ENCODE measurements around the gene PPP1R2C.

The PPP1R2C gene
- long read RNA-seq, donor 1, result 0 reads
- long read RNA-seq, donor 2, result 0 reads
- long read RNA-seq, donor 3, result 0 reads
- long read RNA-seq, donor 4, result 0 reads
- long read RNA-seq, donor 5, result 0 reads
- long read RNA-seq, donor 6, result 0 reads
- long read RNA-seq, donor 7, result 0 reads
- long read RNA-seq, donor 8, result 0 reads

GRCh38 chrX:42778096-42778495, at the start of gene PPP1R2C:
TSS of gene PPP1R2C (minus strand) at chrX:42778163. CDS start at chrX:42778079, 84 bp downstream.
- DNase-seq, result no peak

GRCh38 chrX:42825201-42825600, 47.2 kb upstream of the PPP1R2C start:
- DNase-seq, result no peak

GRCh38 chrX:42824541-42824940, 46.6 kb upstream of the PPP1R2C start:
- no peak for DNase-seq

- no peak for DNase-seq
Observed at GRCh38 chrX:42823443-42823842, 45.5 kb upstream of the PPP1R2C start.

- DNase-seq, result no peak
Observed at GRCh38 chrX:42821803-42822443, 44.0 kb upstream of the PPP1R2C start.

DNA sequence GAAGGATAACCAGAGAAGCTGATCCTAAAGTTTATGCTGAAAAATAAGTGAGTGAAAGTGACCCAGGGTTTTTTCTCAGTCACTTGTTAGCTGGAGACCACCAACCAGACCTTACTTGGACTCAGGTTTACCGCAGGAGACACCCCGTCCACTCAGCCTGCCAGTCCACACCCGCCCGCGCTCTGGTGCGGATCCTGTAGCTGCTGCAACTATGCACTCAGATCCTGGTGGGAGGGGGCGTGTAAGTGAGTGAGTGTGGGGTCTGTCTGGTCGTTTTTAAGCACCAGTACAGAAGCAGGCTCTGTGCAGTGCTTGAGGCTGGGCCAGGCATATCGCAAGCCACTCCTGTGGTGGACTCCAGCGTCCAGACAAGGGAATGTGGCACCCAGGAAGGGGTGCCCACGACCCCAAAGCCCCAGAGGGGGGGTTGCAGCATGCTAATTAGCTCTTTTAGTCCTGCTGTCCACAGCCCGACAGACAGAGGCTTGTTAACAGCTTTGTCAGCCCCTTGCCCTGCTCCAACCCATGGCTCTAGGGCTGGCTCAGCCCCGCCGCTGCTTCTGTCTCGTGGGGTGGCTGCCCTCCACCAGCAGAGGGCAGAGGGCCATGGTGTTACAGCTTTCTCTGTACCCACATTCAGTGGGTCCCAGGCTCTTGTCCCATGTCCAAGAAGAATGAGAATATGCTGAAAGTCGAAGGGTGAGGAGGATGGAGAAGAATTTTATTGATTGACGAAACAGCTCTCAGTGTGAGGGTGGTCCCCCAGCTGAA, 40.4 kb upstream of the PPP1R2C start:
- DNase-seq, result no peak

DNA sequence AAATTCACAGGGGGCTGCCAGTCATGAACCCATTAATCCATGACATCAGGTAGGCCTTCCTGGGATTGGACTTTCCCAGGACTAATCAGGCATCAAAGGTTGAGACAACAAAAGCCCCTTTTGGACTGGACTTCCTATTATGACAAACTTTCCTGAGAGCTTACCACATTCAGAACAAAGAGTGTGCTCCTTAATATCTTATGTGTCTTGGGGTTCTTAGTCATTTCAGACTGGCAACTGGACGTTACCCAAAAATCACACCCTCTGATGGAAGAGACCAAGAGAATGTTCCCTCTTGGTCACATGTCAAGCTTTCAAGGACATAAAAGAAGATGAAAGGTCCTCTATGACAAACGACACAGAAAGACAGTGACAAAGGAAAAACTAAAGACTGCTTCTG, 31.6 kb upstream of the PPP1R2C start:
- no peak for DNase-seq

DNA sequence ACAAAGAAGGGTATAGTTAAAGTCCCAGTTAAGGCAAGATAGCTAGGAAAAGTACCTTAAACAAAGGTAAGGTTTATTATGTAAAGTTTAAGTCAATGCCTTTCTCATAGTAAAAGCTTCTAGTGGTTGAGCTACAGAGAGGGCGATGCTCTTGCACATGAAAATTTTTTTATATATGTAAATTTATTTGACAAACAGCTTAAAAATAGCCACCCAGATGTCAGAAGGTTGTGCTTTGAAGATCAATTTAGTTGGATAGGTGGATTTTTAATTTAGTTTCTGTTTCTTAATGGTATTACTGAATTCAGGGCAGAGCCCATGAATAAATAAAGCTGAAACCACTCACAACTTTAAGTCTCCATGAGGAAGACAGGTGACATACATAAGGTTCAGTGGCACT, 29.4 kb upstream of the PPP1R2C start:
- DNase-seq, result no peak

GRCh38 chrX:42804524-42804923, 26.6 kb upstream of the PPP1R2C start:
- DNase-seq, result no peak

DNA sequence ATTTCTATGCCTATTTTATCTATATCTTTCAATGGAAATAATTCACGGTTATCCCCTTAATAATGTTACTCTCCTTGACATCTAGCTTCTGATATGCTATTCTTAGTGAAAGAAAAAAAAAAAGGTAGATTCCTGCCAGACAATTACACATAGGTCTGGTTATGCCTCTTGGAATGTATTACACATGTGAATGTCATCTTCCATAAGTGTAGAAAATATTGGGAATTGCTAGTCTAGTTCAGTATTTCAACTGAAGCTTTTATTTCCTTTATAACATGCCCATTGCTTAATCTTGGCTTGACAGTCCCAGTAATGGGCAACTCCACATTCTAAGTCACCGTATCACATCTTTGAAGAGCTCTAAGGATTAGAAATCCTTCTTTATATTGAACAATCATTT, 25.4 kb upstream of the PPP1R2C start:
- DNase-seq, result no peak

DNA sequence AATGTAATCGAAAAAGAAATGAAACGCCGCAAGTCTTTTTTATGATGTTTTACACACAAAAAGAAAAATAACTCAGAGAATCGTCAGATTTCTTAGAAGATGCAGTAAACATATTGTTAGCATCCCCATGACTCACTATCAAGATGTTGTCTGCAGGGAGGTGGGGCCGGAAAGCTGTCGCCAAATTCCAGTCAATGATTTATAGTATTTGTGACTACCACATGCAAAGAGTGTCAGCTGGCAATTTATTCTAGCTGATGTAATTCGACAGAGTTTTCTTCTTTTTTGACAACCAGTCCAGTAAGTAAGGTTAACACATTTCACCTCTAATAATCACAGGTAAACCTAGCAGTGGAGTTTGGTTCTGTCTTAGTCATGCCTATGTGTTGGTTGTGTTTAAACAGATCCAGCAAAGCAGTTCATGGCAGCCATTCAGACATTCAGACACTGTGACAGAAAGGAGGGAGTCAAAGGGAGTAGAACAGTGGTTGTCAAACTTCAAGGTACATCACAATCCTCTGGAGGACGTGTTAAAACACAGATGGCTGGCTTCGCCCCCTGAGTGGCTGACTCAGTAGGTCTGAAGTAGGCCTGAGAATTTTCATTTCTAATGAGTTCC, 19.8 kb upstream of the PPP1R2C start:
- DNase-seq, result no peak

DNA sequence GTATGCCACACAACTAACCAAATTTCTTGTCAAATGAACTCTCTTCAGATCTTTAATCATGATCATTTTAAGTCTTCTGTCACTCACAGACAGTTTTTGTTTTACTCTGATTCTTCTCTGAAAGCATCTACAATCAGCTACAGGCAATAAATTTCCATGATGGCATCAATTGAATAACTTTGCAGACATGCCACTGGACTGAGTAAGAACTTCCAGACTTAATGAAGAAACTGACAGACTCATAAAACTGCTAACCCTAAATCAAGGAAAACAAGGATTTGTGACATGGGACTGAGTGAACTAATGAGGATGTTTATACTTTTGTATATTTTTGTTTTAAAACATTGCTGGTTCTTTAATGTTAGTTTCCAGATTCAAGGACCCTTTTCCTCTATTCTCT, 5.5 kb upstream of the PPP1R2C start:
- no peak for DNase-seq

DNA sequence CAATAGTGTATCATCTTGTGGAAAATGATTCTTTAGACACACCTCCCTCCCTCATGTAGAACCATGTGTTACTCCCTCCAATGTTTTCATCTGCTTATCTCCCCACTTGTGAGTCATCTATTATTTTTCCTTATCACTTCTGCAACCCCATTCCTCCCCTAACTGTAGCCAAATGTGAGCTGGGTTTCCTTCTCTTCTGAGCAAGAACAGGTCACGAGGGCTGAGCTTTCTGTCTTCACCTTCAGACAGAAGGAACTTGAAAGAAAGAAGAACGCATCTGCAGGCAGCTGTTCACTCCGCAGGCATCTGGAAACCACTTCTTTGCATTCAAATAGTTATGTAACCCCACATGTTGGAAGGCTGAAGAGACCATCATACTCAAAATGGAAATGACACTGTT, 1.8 kb downstream of the PPP1R2C start:
- DNase-seq, result no peak

DNA sequence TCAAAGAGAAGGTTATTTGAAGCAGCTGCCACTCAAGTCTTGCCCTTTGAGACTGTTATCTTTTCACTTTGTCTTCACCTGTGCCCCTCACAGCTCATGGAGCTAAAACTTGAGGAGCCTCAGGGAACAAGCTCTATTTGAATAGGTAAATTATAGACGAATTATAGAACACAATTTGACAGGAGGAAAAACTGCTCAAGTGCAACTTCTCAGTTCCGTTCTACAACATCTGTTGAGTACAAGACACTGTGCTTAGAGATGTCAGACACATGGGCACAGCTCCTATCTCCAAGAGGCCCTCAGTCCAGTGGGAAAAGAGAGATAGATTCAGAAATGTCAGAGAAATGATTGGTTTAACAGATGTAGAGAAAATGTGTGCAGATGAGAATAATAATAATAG, 5.1 kb downstream of the PPP1R2C start:
- DNase-seq, result no peak

DNA sequence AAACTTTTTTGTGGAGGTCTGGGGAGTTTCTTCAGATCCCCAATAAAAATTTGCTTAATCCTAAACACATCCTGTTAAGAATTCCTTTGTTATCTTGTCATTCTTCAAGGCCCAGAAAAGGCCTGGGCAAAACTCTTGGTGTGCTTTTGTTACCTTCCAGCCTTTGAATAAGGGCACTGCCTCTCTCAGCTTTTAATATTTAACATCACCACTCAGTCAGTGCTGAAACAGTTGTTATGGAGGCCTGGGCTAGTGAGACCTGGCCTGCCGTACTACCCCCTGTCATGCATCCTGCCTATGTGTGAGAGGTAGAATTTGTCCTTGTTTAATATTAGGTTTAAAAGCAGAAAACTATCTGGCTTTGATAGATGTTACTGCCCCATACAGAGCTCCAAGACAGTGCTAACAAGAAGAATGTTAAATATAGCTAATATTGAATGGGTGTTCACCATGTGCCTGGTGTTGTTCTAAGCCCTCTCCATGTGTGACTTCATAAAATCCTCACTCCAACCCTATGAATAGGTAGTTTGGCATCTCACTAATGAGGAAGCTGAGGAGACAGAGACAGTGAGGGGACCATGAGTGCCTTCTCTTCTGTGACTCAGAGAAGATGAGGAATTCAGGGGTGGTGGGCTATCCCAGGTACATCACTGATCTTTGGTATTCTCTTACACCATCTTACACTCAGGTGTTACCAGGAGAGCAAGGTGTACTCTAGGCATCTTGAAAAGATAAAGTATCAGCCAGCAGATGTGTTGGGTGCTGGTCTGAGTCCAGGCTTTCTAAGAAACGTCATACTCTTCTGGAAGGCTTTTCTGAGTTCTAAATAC, 6.2 kb downstream of the PPP1R2C start:
- no peak for DNase-seq

GRCh38 chrX:42770566-42770965, 7.4 kb downstream of the PPP1R2C start:
- DNase-seq, result no peak

DNA sequence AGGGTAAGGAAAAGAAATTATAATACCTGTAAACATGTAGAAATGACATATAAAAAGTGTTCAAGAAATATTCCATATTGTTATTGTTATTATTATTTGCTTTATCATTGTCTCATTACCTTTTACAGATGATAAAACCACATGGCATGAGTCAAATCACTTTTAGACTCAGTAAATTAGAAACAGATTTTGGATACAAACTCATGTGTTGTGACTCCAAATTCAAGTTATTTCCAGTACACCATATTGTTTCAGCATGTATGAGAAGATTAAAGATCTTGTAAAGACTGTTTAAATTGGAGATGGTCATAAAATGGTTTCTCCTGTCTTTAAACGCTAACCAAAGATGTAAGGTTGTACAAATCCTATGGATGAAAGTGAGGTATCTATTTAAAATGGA, 18.1 kb downstream of the PPP1R2C start:
- no peak for DNase-seq

- DNase-seq, result no peak
Observed at GRCh38 chrX:42755815-42756214, 22.1 kb downstream of the PPP1R2C start.

DNA sequence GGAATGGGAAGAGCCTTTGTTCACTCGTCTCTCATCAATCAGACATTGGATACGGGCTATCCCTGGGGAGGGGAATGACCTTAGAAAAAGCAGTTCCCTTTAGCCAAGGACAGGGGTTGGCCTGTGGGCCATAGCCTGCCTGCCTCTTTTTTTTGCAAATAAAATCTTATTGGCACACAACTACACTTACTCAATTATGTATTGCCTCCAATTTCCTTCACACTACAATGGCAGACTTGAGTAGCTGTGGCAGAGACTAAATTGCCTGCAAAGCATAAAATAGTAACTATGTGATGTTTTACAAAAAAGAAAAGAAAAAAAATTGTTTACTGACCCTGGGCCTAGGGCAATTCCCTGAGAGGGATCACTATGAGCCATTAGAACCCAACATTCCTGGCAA, 23.4 kb downstream of the PPP1R2C start:
- no peak for DNase-seq

- no peak for DNase-seq
Observed at GRCh38 chrX:42754115-42754514, 23.8 kb downstream of the PPP1R2C start.

GRCh38 chrX:42752730-42753129, 25.2 kb downstream of the PPP1R2C start:
- DNase-seq, result no peak

DNA sequence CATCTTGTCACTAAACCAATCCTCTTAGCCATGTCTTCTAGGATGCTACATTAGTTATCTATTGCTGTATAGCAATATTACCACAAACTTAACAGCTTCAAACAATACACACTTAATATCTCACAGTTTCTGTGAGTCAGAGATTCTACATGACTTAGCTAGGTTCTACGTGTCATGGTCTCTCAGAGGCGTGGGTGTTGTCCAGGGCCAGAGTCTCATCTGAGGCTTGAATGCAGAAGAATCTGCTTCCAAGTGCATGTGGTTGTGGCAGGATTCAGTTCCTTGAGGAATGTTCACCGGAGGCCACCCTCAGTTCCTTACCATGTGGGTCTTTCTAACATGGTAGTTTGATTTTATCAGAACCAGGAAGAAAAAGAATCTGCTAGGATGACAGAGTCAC, 26.4 kb downstream of the PPP1R2C start:
- no peak for DNase-seq
